Right ventricle myocardium superior (tissue), 1 donor: ENCODE measurements around the gene GABARAP. TPM values are rescaled to one million over a fixed set of nuclear protein-coding genes. Genes with fewer than 3 reads are reported as not detected.

ENCODE experiments used
- ATAC-seq: fragments of 200-7000 bp; cut with Tn5 transposase; one replicate; pipeline ENCODE4 v1.9.1; 2020; ENCODE audit warnings: mild to moderate bottlenecking; ENCODE audit not compliant: poor library complexity
- DNase-seq: peaks from one replicate; pipeline ENCODE4 v3.0.0-alpha.2; 2020
- intact Hi-C: fragments of 100-400 bp; cut with DNase I; formaldehyde crosslinking; loops from one replicate; pipeline ENCODE4 v1.11.2; 2022
- microRNA-seq: library from miRNA; unstranded; fragments of <30 nt; microRNA quantifications from one replicate; pipeline ENCODE4 v1.2.0, GENCODE V29; 2020
- total RNA-seq: library from RNA; stranded (reverse); fragmentation: NEBNext Ultra II Directional; extraction: Animal tissue kit (Norgen Biotek cat#: 25700); gene quantifications from one replicate; pipeline ENCODE4 v1.2.1, GENCODE V29; 2021
- donor health status: DM: no; HTN: yes; CAD: no; lungs with severe emphysema.

The GABARAP gene
- total RNA-seq, 1 donor from 2014 or later, result 432 TPM

DNA sequence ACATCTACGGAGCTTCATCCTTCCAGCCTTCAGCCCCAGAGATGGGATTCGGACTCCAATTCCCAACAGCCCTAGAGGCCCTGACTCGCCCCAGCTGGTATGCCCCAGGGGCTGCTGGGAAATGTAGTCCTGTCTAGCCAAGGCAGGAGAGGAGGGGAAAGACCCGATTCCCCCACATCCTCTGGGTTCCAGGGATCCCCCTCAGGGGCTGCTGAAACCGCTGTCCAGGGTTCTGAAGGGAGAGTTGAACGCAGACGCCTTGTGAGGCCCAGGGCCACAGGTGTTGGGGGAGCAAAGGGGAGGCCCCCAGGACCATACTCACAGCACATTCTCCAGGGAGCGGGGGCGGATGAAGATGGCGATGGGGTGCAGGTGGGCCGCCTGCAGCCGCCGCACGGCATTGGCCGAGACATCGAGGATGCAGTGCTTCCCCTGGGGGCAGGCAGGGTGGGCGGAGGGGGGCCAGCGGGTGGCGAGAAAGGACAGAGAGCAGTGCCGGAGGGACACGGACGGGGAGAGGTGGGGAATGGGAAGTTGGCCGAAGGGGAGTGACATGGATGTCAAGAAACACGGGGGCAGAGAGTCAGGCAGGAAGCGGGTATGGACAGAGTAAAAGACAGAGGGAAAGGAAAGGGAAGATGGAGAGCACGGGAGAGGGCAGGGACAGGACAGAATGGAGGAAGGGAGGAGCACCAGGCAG, 50.5 kb downstream of the GABARAP start:
- intact Hi-C loops, result no loop called here
- peak; percentile 44 for DNase-seq

DNA sequence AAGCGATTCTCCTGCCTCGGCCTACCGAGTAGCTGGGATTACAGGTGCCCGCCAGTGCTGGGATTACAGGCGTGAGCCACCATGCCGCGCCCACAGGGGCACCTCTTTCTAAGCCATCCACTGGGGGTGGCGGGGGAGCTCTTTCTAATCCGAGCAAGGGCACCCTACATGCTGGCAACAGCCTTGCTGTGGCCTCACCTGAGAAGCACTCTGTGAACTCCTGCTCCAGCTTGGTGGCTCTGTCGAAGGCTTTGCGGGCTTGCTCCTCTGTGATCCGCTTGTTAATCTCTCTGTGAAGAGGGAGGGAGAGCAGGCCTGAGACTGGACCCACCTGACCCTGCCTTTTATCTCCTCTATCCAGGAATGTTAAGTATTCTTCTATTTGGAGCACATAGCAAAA, 51.2 kb downstream of the GABARAP start:
- intact Hi-C loops, result no loop called here
- DNase-seq (no peak), ATAC-seq (no peak)

More for the DNA sequence above, 50.5 kb downstream of the GABARAP start:
- ATAC-seq, result peak; percentile 84

DNA sequence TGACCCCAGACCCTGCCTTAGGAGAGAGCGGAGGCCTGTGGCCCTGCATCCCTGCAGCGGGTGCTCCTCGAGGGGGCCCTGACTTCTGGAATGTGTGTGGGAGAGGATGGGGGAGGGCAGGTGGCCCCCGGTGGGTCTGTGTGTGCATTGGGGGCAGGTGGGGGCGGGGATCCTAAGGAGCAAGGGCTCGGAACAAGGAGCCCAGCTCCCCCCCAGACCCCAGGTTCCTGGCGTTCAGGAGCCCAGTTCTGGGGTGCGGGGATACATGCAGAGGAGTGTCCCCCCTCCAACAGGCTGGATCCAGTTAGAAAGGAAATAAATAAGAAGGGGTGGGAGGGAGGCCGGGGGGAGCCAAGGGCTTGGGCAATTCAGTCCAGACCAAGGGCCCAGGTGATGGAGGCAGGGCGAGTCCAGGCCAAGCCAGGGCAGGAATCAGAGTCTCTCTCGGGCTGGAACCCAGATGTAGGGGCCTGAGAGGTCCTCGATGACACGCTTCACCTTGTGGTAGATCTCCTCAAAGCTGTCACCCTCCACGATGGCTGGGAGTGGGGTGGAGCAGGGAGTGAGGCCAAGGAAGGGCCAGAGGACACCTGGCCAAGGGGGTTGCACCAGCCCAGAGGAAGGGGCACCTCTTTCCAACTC, 51.9 kb downstream of the GABARAP start:
- DNase-seq, result no peak
- no peak for ATAC-seq
- intact Hi-C loops, result no loop called here

Small RNA genes lying within 50 kb of the gene (microRNA-seq; reads per million reads assigned to microRNA genes)
- gene MIR324, result 589 reads per million, percentile 78 among the genes with 10 or more reads in this experiment

Other genes with a start within 250 kb of the GABARAP start
- gene ALOX12, start 246.4 kb downstream of the GABARAP start, total RNA-seq, result not detected
- gene RNASEK, start 229.8 kb downstream of the GABARAP start, total RNA-seq, result 159 TPM
- gene BCL6B, start 219.4 kb downstream of the GABARAP start, total RNA-seq, result 12.6 TPM
- gene SLC16A13, start 206.4 kb downstream of the GABARAP start, total RNA-seq, result 1.6 TPM
- gene SLC16A11, start 198.4 kb downstream of the GABARAP start, total RNA-seq, result 0.56 TPM
- gene CLEC10A, start 162.2 kb downstream of the GABARAP start, total RNA-seq, result 5.0 TPM
- 0.40 TPM for gene ASGR2, start 127.6 kb downstream of the GABARAP start, total RNA-seq
- 0.19 TPM for gene ASGR1, start 63.1 kb downstream of the GABARAP start, total RNA-seq
- gene DLG4, start 22.6 kb downstream of the GABARAP start, total RNA-seq, result 20.4 TPM
- 2,247 TPM for gene ACADVL, start 22.5 kb downstream of the GABARAP start, total RNA-seq
- gene DVL2, start 7.9 kb downstream of the GABARAP start, total RNA-seq, result 20.4 TPM
- 19.4 TPM for gene PHF23, start 3.0 kb downstream of the GABARAP start, total RNA-seq
- 109 TPM for gene CTDNEP1, start 9.3 kb upstream of the GABARAP start, total RNA-seq
- gene ELP5, start 9.8 kb upstream of the GABARAP start, total RNA-seq, result 71.6 TPM
- 0.94 TPM for gene CLDN7, start 20.0 kb upstream of the GABARAP start, total RNA-seq
- 141 TPM for gene SLC2A4, start 39.3 kb upstream of the GABARAP start, total RNA-seq
- gene YBX2, start 52.2 kb upstream of the GABARAP start, total RNA-seq, result 0.75 TPM
- gene EIF5A, start 65.2 kb upstream of the GABARAP start, total RNA-seq, result 295 TPM
- 68.8 TPM for gene GPS2, start 72.9 kb upstream of the GABARAP start, total RNA-seq
- 26.2 TPM for gene NEURL4, start 86.9 kb upstream of the GABARAP start, total RNA-seq
- 14.9 TPM for gene ACAP1, start 94.1 kb upstream of the GABARAP start, total RNA-seq
- 4.4 TPM for gene KCTD11, start 109.7 kb upstream of the GABARAP start, total RNA-seq
- not detected for gene TMEM95, start 112.7 kb upstream of the GABARAP start, total RNA-seq
- gene TNK1, start 138.6 kb upstream of the GABARAP start, total RNA-seq, result 2.1 TPM
- gene PLSCR3, start 152.1 kb upstream of the GABARAP start, total RNA-seq, result 14.0 TPM
- 61.5 TPM for gene TMEM256, start 161.6 kb upstream of the GABARAP start, total RNA-seq
- 5.8 TPM for gene NLGN2, start 165.4 kb upstream of the GABARAP start, total RNA-seq
- gene SPEM1, start 177.9 kb upstream of the GABARAP start, total RNA-seq, result not detected
- gene SPEM2, start 183.2 kb upstream of the GABARAP start, total RNA-seq, result not detected
- gene SPEM3, start 186.4 kb upstream of the GABARAP start, total RNA-seq, result not detected
- gene TMEM102, start 193.0 kb upstream of the GABARAP start, total RNA-seq, result 1.7 TPM
- 9.8 TPM for gene FGF11, start 197.1 kb upstream of the GABARAP start, total RNA-seq
- gene CHRNB1, start 202.6 kb upstream of the GABARAP start, total RNA-seq, result 9.8 TPM
- gene ZBTB4, start 237.2 kb upstream of the GABARAP start, total RNA-seq, result 60.3 TPM
- gene SLC35G6, start 239.0 kb upstream of the GABARAP start, total RNA-seq, result not detected
- gene POLR2A, start 241.9 kb upstream of the GABARAP start, total RNA-seq, result 32.9 TPM